Right kidney (tissue), 1 donor: Measurements from ENCODE around the gene SELENOP.
A peak's percentile ranks its signal among the peaks of the same experiment; 100 is the strongest.
"Not testable (repeated sequence)": the region's sequence is repeated elsewhere in the genome, so short reads cannot be mapped to it uniquely, and the experiment has no call there.

Experiments used
- DNase-seq: peaks from one replicate; pipeline ENCODE4 v3.0.0-alpha.2; 2016

SELENOP gene

DNA sequence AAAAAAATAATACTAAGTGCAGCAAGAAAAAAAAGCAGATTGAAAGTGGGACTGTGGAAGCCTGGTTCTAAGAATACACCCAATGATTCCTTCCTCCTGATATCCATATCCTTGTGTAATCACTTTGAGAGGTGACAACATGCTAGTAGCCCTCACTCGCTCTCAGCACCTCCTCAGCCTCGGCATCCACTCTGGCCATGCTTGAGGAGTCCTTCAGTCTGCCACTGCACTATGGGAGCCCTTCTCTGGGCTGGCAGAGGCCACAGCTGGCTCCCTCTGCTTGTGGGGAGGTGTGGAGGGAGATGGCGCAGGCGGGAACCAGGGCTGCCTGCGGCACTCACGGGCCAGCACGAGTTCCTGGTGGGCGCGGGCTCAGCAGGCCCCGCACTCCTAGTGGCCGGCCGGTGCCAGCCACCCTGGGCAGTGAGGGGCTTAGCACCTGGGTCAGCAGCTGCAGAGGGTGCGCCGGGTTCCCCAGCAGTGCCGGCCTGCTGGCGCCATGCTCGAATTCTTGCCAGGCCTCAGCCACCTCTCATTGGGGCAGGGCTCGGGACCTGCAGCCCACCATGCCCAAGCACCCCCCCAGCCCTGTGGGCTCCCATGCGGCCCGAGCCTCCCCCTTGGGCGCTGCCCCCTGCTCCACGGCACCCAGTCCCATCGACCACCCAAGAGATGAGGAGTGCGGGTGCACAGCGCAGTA is 24.5 kb upstream of the SELENOP start:
- no peak for DNase-seq

DNA sequence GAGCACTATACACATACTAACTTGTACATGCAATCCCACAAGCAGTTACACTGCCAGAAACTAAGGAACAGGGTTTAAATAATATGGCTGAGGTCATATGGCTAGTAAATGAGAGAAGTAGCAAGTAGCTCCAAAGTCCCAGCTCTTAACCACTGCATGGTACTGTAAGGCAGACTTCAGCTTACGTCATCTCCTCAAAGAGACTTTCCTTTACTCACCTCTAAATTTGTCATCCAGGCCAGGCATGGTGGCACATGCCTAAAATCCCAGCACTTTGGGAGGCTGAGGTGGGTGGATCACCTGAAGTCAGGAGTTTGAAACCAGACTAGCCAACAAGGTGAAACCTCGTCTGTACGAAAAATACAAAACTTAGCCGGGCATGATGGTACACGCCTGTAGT is 20.4 kb upstream of the SELENOP start:
- DNase-seq = no peak

DNA sequence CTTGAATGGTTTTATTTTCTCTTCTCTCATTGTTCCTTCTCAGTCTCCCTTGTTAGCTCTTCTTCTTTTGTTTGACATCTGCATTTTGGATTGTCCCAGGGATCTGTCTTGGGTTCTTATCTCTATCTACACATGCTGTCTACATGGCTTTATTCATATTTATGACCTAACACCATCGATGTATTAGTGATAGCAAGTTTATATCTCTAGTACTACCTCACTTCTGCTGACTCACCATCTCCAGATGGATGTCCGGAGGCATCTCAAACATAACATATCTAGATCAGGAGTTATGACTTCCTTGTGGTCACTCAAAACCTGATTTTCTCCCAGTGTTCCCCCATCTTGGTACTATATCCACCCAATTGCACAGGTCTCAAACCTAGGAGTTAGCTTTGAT is 19.2 kb upstream of the SELENOP start:
- no peak for DNase-seq

DNA sequence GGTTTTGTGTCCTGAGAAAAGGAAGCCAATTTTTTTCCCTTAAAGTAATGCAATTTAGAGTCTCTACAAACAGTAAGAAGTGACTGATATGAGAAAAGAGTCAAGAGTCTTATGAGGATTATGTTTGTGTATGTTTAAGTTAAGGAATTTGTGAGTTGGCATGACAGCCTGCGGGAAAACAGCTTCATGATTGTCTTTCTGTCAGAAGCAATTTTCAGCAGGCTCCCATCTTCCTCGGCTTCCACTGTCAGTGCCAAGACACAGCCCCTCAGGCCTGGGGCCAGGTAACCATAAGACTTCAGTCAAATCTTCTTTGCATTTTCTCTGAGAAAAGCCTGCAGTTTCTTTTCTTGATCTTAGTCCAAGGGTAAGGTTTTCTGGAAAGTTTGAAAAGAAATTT is 17.0 kb upstream of the SELENOP start:
- no peak for DNase-seq

DNA sequence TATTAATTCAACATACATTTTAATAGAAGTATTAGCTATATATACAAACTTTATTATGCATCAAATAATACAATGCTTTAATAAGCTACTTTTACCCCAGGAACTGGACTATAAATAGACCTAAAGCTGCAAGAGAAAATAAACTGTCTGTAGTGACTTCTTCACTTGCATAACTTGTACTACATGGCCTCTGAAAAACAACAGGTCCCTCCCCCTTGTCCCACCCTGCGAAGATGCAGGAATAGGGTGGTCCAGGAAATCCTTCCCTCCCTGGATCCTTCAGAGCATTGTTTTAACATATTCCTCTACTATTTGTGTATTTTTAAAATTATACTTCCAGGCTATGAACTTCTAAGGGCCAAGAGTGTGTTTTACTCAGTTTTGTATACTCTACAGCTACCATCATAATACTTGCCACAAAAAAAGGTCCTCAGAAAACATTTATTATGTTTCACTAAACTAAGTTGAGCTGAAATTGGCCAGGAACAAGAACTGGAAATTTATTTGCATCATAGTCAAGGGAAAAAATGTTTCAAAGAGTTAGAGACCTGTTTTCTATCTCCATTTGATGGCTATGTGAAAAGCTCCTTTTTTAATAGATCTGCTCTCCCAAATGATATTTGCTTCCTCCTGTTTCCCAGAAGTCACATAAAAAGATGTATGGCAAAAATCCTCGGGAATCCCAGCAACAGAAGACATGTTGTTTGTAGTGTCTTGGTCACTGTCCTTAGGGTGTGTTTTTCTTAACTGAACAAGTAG is 15.2 kb upstream of the SELENOP start:
- DNase-seq = no peak

DNA sequence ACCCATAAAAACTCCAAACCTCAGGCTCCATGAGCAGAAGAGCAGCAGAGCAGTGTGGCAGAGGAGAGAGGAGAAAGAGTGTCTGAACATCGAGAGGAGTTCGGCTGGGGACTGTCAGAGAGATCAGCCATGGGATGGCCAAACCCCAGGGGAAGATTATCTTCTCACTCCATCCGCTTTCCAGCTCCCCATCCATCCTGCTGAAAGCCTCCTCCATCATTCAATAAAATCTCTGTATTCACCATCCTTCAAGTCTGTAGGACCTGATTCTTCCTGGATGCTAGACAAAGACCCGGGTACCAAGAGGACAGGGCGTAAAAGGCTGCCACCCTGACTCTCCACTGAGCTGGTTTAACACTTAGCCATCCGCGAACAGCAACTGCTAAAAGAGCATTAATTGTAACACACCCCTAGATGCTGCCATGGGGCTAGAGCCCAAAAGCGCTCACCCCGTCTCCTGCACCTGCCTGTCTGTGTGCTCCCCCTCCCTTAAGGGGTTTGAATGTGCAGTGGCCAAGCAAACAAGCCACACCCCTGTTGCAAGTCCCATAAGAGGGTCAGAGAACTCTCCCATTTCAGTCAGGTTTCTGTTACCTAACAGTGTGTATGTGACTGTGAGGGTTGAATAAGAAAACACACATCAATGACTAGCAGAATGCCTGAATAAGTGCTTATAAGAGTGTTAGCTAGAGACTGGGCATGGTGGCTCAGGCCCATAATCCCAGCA is 13.9 kb upstream of the SELENOP start:
- no peak for DNase-seq

DNA sequence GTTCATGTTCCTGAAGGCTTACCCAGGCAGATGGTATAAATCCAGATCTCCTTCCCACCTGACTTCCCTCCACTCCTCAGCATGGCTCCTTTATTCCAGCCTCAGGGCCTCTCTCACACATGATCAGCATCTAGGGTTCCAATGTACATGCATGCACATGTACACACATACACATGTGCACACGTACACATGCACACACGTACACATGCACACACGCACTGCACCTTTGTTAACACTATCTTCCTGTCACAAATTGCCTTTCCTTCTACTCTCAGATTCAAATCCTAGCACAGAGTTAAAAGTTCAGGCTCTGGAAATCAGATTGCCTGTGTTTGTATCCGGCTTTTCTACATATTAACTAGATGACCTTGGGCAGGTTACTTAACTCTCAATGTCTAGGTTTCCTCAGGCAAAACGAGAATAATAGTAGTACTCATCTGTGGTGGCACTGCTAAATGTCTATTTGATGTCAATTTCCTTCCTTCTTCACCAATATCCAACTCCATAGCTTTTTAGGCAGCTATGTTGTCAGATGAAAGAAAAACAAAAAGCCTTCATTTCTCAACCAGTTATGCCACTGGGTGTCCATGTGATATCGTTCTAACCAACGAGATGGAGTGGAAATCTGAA is 12.8 kb upstream of the SELENOP start:
- DNase-seq = no peak

DNA sequence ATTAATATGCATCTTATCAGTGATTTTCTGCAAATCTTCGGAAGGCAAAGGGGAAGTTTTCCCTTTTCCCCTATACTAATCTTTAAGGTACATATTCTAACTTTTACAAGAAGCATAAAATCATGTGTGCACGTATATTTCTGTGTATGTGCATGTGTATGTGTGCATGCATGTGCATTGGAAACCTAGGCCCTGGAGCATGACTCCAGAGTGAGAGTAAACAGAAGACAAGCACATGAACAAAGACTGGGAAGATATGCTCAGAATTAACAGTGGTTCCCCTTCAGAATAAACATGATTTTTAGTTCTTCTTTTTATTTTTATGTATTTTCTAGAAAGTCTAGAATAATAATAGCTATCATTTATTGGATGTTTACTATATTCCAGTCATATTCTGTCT is 10.9 kb upstream of the SELENOP start:
- no peak for DNase-seq

DNA sequence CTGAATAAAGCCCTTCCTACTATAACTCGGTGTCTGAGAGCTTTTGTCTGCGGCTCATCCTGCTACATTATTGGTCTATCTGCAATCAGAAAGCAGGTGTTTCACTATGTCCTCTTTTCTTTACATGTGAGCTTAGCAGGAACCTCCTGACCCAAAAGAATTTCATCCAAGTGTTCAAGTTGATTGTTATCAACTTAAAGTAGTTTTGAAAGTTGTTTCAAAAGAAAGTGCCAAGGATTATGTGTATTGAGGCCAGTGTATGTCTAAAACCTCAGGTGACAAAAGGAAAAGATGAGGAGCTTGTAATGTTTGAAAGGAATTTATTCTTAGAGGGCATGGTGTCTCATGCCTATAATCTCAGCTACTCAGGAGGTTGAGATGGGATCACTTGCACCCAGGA is 8.1 kb upstream of the SELENOP start:
- DNase-seq = no peak

DNA sequence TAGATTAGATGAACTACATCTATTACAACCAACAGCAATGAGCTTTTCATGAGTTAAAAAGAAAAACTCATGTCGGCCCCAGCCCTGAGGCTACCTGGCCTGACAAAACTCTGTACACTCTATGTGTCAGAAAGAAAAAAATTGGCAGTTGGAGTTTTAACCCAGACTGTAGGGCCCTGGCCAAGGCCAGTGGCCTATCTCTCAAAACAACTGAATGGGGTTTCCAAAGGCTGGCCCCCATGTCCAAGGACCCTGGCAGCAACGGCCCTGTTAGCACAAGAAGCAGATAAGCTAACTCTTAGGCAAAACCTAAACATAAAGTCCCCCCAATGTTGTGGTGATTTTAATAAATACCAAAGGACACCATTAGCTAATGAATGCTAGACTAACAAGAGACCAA is 4.9 kb upstream of the SELENOP start:
- DNase-seq = not testable (repeated sequence)

DNA sequence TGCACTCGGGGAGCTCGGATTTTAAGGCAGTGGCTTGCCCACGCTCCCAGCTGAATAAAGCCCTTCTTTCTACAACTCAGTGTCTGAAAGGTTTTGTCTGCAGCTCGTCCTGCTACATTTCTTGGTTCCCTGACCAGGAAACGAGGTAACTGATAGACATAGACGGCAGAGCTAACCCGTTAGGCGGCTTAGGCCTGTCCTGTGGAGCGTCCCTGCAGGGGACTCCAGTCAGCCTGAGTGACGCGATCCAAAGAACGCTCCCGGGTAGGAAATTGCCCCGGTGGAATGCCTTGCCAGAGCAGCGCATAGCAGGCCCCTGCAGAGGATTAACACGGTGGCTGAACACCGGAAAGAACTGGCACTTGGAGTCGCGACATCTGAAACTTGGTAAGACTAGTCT is 1.8 kb upstream of the SELENOP start:
- peak; percentile 38 for DNase-seq

DNA sequence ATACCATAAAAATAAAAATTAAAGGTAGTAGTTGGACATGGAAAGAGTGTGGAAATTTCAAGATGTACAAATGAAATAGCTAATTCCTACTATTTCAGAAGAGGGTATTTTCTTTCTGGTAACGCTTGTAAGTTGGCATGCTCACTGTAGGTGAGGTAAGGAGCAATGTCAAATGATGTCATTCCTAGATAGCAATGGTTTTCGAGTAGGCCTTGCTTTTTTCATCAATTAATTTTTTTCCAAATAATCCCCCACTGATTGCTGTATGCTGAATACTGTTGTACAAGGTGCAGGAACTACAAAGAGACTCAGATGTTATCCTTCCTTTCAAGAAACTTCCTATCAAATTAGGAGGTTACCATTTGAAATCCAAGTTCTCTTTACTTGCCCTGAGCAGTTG is 928 bp upstream of the SELENOP start:
- DNase-seq = no peak

DNA sequence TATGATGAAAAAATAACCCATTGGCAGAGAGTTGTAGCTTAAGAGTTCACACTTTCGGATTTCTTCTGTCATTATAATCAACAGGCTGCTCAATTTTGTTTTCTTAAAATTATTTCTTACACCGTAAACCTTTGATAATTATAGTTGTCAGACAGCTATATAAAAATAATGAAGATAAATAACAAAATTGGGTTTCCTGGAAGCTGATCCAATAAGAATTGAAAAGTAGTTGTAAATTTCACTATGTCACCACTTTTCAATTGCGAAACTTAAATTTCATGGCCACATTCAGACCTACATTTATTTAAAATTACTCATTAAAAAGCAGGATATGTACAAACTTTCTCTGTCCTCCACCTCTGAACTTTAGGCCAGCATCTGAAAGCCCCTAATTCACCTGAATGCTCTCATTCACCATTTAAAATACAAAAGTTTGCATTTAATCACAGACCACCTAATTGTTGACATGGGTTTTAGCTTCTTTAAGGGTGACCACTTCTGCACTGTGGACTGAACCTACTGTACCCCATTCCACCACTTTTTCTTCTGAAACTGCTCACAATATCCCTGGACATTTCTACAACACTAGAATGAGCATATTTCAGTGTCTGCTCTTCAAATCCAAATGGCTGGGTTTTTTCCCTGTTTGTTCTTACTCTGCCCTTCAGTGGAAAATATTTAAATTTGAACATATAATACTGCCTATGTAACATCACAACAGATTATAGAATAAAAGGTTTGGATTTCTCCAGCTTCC is 680 bp downstream of the SELENOP start:
- no peak for DNase-seq

DNA sequence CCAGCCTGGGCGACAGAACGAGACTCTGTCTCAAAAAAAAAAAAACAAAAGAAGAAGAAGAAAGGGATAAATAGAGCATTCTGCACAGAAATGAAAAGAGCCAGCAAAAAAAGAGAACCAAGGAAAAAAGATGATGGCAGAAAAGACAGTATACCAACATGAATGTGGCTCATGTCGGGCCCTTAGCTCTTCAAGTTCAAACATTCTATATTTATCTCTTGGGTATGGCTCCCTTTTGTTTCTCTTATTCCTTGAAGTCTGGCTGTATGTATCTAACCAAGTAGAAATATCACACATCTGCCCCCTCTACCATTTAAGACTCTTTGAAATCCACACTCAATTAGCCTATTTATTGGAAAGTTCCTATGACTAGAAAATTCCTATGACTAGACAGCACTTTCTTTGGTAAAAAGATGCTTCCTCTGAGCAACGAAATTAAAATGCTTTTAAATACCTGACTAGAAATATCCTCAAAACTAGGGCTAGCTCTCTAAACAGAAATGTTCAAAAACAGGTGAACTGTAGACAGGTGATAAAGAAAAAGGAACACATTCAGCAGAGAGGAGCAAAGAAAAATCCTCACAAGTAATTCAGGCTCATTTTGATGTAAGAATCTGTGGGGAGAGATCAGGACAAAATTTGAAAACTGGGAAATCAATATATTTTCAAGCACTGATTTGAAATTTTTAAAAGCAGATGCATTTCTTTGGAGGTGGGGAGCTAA is 2.6 kb downstream of the SELENOP start:
- no peak for DNase-seq

DNA sequence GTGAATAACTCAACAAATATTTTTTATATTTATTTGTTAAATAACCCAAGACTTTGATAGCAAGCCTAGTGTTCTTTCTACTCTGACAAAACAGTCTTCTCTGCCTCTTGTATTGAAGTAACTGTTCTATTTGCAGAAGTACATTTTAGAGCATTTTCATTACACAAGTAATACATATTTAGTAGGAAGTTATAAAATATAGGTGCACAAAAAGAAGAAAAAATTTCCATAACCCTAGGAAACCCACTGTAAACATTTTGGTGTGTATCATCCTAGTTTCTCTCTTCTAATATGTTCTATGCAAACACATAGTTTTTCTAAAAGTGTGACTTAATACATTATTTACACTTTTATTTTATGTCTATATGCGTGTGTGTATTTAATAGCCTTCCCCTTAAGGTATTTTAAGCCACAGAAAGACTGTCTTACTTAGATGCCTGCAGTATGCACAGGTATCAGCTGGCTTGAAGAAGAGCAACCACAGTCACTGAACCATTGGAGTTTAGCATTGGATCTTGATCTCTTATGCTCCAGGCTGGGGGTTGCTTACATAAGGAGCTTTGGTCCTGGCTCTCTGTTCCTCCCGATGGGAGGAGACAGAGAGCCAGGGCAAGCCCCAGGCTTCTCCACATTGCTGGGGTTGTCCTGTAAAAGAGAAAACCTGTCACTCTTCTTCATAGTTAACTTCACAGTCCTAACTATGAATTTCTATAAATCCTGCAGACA is 3.8 kb downstream of the SELENOP start:
- DNase-seq = no peak

DNA sequence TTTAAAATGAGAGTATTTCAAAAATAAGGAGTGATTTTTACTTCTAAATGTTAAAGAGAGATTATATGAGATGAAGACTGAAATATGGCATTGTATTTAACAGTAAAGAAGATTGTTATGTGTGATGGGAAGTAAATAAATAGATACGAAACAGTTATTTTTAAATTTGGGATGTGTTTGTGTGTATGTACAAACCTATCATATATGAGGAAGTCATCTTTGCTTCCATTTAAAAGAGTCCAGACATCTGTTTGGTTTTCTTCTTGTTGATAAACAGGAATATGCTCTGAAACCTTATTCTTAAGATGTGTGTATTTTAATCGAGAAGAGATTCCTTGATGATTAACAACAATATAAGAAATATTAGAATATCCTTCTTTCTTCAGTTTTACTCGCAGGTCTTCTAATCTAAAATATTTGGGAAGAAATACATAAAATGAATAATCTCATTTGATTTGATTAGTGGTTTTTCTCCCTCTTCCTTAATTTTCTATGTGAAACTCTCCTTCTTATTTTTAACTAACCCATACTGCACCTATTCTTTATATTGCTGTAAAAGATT is 4.9 kb downstream of the SELENOP start:
- DNase-seq = no peak

DNA sequence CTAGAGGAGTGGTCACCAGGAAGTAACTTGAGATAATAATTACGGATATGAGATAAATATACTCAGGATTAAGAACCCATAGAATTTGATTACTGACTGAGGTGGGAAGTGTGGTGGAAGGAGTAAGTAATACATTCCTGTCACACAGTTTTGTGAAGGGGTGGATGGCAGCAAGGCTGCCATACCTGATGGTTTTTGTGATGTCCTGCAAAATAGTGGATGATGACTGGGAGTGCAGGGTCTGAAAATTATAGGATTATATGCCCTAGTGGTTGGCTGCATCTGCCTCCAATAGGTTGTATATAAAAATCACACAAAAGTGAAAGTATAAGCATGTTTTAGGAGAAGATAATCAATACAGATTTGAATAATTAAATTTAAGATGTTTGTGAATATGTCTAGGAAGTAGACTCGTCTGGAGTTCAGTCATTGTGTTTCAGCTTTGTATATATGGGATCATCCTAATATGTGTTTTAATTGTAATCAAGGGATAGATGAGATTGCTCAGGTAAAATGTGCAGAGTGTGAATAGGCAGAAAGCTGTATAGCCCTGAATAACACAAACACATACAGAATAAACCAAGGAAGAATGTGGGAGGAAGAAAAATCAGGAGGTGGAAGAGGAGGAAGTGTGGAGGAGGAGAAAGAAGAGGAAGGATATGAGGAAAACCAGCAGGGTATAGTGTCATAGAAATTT is 5.5 kb downstream of the SELENOP start:
- DNase-seq = no peak

DNA sequence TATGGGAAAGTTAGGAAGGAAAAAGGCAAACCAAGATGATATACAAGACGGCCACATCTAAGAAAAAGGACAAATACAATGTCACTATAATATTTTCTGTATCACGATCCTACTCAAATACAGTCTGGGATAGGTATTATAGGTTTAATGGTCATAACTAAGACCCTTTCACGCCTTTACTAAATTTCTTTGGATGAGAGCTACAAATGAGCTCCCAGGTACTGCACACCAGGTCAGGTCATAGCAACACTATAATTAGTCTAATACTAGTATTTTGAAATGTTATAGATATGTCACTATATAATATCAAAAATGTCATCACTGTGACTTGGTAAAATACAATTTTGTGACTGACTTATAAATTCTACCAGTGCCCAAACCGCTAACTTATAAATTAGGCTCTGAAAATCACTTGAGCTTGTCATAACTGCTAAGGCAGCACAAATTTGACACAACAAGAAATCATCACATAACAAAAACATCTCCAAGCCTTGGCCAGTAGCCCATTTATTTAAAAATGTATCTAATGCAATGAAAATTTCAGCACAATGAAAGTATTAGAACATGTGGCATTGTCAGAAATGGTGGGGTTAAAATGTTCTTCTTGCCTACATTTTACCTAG is 6.9 kb downstream of the SELENOP start:
- DNase-seq = no peak

DNA sequence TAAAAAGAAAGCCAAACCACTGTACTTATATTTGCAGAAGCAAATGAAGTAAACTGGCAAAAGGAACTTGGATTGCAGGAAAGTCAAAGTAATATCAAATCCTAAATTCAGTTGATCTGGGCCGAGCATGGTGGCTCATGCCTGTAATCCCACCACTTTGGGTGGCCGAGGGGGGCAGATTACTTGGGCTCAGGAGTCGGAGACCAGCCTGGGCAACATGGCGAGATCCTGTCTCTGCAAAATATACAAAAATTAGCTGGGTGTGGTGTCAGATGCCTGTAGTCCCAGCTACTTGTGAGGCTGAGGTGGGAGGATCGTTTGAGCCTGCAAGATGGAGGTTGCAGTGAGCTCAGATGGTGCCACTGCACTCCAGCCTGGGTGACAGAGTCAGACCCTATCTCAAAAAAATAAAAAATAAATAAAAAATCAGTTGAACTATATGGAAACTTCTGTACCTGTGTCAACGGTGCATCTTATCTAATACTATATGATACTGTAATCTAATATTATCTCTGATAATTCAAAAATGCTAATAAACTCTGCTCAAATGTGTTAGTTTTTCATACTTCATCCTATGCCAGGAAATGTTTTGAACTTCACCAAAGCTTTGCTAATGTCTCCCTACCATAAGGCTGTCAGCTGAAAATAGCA is 10.1 kb downstream of the SELENOP start:
- DNase-seq = no peak
